GM12878 (cell line): ENCODE results near the gene PPP1R14D. TPM values are rescaled to one million over a fixed set of nuclear protein-coding genes. Genes with fewer than 3 reads are reported as not detected.

Source experiments
- BCL3 ChIP-seq: IDR thresholded peaks from 2 replicates; pipeline ENCODE4 v1.6.1; 2011; ENCODE audit warnings: borderline replicate concordance, low read depth, mild to moderate bottlenecking, moderate library complexity, low read length; ENCODE audit not compliant: insufficient read depth, poor library complexity, severe bottlenecking
- BHLHE40 ChIP-seq, 2 experiments: fragments of 450-650 bp in 1 of 2; IDR thresholded peaks; 2 replicates each; pipeline ENCODE4 v1.6.1; 2011 to 2017; ENCODE audit warnings: low read depth in 2 of 2, borderline replicate concordance in 1 of 2, improper control_type of control experiment in 1 of 2, low read length in 1 of 2, mild to moderate bottlenecking in 1 of 2
- CHD2 ChIP-seq: IDR thresholded peaks from 2 replicates; pipeline ENCODE4 v1.6.1; 2011; ENCODE audit warnings: low read depth, low read length, improper control_type of control experiment, borderline replicate concordance
- DPF2 ChIP-seq: fragments of 450-650 bp; IDR thresholded peaks from 2 replicates; pipeline ENCODE4 v1.6.1; 2017; ENCODE audit warnings: mild to moderate bottlenecking
- ELK1 ChIP-seq: IDR thresholded peaks from 2 replicates; pipeline ENCODE4 v1.6.1; 2012; ENCODE audit warnings: low read depth, low read length, improper control_type of control experiment
- ETV6 ChIP-seq, 2 experiments: fragments of 450-650 bp in 1 of 2; IDR thresholded peaks in 1 of 2; conservative IDR thresholded peaks in 1 of 2; 2 replicates each; pipeline ENCODE4 v1.6.1; 2014; ENCODE audit warnings: antibody characterized with exemption in 1 of 2, borderline replicate concordance in 1 of 2, low read depth in 1 of 2, mild to moderate bottlenecking in 1 of 2, moderate library complexity in 1 of 2
- FOXM1 ChIP-seq: IDR thresholded peaks from 2 replicates; pipeline ENCODE4 v1.6.1; 2012; ENCODE audit warnings: low read depth, mild to moderate bottlenecking, inconsistent platforms, low read length, moderate library complexity
- IKZF2 ChIP-seq, 2 experiments: fragments of 450-650 bp; IDR thresholded peaks; 2 replicates each; pipeline ENCODE4 v1.6.1; 2017; ENCODE audit warnings: mild to moderate bottlenecking in 2 of 2, moderate library complexity in 2 of 2
- IRF4 ChIP-seq: IDR thresholded peaks from 2 replicates; pipeline ENCODE4 v1.6.1; 2011; ENCODE audit warnings: low read depth, low read length
- NBN ChIP-seq: fragments of 450-650 bp; IDR thresholded peaks from 2 replicates; pipeline ENCODE4 v1.6.1; 2016
- NR2C2 ChIP-seq: IDR thresholded peaks from 2 replicates; pipeline ENCODE4 v1.6.1; 2011; ENCODE audit warnings: borderline replicate concordance, low read depth; ENCODE audit not compliant: control insufficient read depth, insufficient read length
- RAD21 ChIP-seq: IDR thresholded peaks from 2 replicates; pipeline ENCODE4 v1.6.1; 2011; ENCODE audit warnings: mild to moderate bottlenecking, low read depth, low read length, moderate library complexity; ENCODE audit not compliant: insufficient read depth
- RBBP5 ChIP-seq: fragments of 200-600 bp; sonication (generic); conservative IDR thresholded peaks from 2 replicates; pipeline ENCODE4 v1.6.1; 2016
- RFX5 ChIP-seq: IDR thresholded peaks from 2 replicates; pipeline ENCODE4 v1.6.1; 2011; ENCODE audit warnings: low read depth, low read length, improper control_type of control experiment
- SMC3 ChIP-seq: IDR thresholded peaks from 2 replicates; pipeline ENCODE4 v1.6.1; 2011; ENCODE audit warnings: low read length, improper control_type of control experiment, borderline replicate concordance
- SPI1 ChIP-seq: IDR thresholded peaks from 2 replicates; pipeline ENCODE4 v1.6.1; 2011; ENCODE audit warnings: low read depth, mild to moderate bottlenecking, low read length, moderate library complexity, borderline replicate concordance; ENCODE audit not compliant: insufficient read depth
- TCF12 ChIP-seq: IDR thresholded peaks from 2 replicates; pipeline ENCODE4 v1.6.1; 2011; ENCODE audit warnings: low read depth, mild to moderate bottlenecking, low read length
- ZBTB11 ChIP-seq: fragments of 450-650 bp; formaldehyde crosslinking; IDR thresholded peaks from 2 replicates; pipeline ENCODE4 v1.5.0; 2022; ENCODE audit warnings: mild to moderate bottlenecking, missing genetic modification characterization
- ZBTB4 ChIP-seq: fragments of 450-650 bp; formaldehyde crosslinking; IDR thresholded peaks from 2 replicates; pipeline ENCODE4 v1.4.0; 2022; ENCODE audit warnings: mild to moderate bottlenecking, moderate library complexity
- polyA plus RNA-seq, 11 experiments: library from polyadenylated mRNA; depleted of rRNA in 4 of 11; unstranded in 6 of 11; stranded (reverse) in 5 of 11; fragments of >200 nt; fragmentation: Nextera tagmentation in 4 of 11; fragmentation: Illumina TruSeq in 1 of 11; extraction: Ambion mirVana in 4 of 11; extraction: Trizol in 1 of 11; gene quantifications; 1 replicate in 1 of 11; 2 replicates in 10 of 11; pipeline versions ENCODE4 v1.2.1 to v1.2.3, GENCODE V29; 2011 to 2016; ENCODE audit warnings: inconsistent platforms in 2 of 11, missing spikeins in 2 of 11, low read depth in 1 of 11
- total RNA-seq, 4 experiments: library from RNA; depleted of rRNA in 3 of 4; stranded (reverse); fragments of >200 nt in 3 of 4; fragmentation: Illumina TruSeq in 1 of 4; extraction: Trizol in 1 of 4; gene quantifications; 2 replicates each; pipeline versions ENCODE4 v1.2.1 to v1.2.3, GENCODE V29; 2013 to 2021

The PPP1R14D gene
- total and polyA plus RNA-seq, 10 of the 15 experiments (the other 5 are each of a cell fraction or from before 2014, with no cell fraction given), result 0.10 TPM; not detected in 9

GRCh38 chr15:40859206-40859851 lies 30.8 kb upstream of the PPP1R14D start (continued):
- TF ChIP-seq ETV6 (conservative IDR thresholded peaks at IDR 0.05 in 1 of 2, IDR thresholded peaks at IDR 0.05 in 1 of 2; ENCODE audit: borderline replicate concordance in 1 of 2, low read depth in 1 of 2) (0 out of 4 replicates have a peak, but pooled peaks of 1 of the 2 experiments have one; percentile 25), ZBTB11 (CRISPR knock-in tag) (no peak), CHD2 (no peak), ELK1 (no peak), TCF12 (peak; percentile 70; the same call in 1 of the 2 replicates), NBN (peak; percentile 81; the same call in 1 of the 2 replicates), NR2C2 (no peak), SPI1 (0 out of 2 replicates have a peak, but pooled peaks have one; percentile 5), RBBP5 (no peak), IRF4 (peak; percentile 64; the same call in 1 of the 2 replicates), BCL3 (no peak), ZBTB4 (CRISPR knock-in tag) (no peak), RFX5 (0 out of 2 replicates have a peak, but pooled peaks have one; percentile 9), RAD21 (peak; percentile 82), DPF2 (0 out of 2 replicates have a peak, but pooled peaks have one; percentile 27), SMC3 (peak; percentile 91), BHLHE40 (IDR thresholded peaks at IDR 0.05; ENCODE audit: borderline replicate concordance in 1 of 2, low read depth in 2 of 2, low read length in 1 of 2) (peak; percentile 76 to 84; a peak in 3 of 4 replicates), FOXM1 (no peak), IKZF2 (IDR thresholded peaks at IDR 0.05) (peak; percentile 37 to 49; a peak in 2 of 4 replicates)
